Uterine smooth muscle cell (primary cell): Measurements from ENCODE around the gene DCAF11. TPM values are rescaled to one million over a fixed set of nuclear protein-coding genes. Genes with fewer than 3 reads are reported as not detected.

Experiments
- total RNA-seq: library from RNA; depleted of rRNA; stranded (reverse); fragments of >200 nt; gene quantifications from 2 replicates; pipeline ENCODE4 v1.2.3, GENCODE V29; 2014

DCAF11 gene
- total RNA-seq, result 56.0 and 64.2 TPM in 2 replicates

DNA sequence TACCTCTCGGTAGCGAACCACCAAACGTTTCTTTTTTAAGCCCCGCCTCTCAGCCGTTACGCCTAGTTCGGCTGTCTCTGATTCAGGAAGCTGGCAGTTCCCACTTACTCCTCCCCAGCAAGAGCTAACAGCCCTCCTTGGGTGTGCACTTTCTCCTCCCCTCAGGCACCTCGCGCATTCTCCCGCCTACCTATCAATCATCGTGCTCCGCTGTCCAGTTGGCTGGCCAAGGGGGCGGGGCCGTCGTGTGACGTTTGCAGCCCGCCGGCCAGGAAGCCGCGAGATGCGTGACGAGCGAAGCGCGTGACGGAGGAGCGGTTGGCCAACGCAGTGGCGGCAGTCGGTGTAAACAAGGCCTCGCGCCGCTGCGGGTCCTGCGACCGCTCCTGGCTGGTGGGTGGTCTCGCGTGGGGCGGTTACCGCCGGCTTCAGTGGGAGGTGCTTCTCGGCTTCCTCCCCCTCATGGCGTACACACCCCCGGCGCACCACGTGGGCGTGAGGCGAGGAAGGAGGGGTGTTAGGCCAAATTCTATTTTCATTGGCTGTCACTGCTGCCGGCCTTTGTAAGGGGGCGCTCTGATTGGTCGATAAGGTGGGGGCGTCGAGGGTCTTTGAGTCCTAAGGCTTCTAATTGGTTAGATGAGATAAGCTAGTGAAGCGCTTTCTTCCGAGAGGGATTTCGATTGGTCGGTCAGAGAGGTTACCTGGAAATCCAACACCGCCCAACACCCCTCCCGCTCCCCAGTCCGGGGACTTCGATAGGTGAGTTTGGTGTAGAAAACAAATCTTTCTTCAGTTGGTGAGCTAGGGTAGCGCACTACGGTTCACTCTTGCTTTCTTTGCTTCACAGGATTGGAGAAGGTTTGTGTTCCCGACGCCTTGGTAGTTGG lies at the start of gene DCAF11, which contains the start of gene NRL:
Gene DCAF11 (plus strand): TSS at position 246 of the 890 bp plus-strand sequence. CDS start 818 bp downstream, outside the sequence.
Gene NRL (minus strand): TSS at position 418 of the 890 bp plus-strand sequence. CDS start 32,101 bp downstream, outside the sequence.

DNA sequence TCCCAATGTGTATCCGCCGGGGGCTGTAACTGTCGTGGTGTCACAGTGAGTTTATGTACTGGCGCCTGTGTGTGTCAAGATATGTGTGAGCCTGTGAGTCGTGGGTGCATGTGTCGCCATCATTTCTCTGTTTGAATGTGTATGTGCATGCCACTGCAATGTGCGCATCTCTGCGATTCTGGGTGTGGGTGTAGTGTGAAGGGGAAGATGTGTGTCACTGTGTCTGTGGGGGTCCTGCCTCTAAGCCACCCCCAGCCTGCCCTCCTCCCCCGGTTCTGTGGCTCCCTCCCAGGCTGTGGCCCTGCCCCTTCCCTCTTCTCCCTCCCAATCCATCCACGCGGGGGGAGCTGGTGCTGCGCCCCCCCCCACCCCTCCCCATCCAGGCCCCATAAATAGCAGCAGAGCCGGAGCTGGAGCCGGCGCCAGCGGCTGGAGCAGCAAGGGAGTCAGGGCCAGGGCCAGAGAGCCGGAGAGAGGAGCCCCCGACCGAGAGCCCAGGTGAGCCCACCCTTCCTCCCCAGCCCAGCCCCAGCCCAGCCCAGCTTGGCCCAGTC lies 43.4 kb upstream of the DCAF11 start, which contains the start of gene CPNE6:
Gene CPNE6 (plus strand): TSS at position 419 of the 554 bp plus-strand sequence. CDS start 1,375 bp downstream, outside the sequence.

DNA sequence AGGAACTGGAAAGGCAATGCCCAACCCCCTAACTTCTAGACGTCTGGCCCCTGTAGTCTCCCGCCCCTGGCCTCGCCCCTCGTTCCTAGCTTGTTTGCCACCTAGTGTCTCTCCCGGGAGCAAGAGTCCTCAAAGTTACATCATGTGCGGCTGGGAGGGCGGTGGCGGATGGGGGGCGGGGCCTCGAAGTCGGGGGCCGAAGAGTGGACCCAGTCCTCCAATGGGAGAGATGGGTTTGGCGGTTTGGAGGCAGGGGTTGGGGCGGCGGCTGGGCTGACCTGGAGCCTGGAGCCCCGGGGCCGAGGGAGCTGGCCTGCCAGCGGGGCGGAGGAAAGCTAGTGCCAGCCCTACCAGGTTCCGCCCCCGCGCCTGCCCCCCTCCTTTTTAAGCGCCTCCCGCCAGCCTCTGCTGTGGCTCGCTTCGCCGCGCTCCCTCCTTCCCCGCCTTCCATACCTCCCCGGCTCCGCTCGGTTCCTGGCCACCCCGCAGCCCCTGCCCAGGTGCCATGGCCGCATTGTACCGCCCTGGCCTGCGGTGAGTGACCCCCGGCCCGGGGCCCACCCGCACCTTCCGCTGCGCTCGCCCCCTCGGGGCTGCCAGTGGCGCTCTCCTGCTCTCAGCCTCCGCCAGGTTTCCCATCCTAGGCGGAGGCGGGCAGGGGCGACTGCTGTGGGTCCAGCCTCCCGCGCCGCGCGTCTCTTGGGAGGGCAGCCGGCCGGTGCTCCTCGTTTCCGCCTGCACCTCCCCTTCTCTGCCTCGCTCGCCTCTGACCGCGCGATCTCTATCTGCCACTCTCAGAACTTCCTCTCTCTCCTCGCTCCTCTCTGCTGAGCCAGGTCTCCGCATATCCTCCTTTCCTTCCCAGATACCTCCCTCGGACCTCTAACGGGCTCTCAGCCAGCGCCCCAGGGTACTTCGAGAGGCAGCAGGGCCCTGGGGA lies 20.4 kb upstream of the DCAF11 start, which contains the start of gene PCK2:
Gene PCK2 (plus strand): TSS at position 411 of the 940 bp plus-strand sequence. CDS start 95 bp downstream, at position 506.

DNA sequence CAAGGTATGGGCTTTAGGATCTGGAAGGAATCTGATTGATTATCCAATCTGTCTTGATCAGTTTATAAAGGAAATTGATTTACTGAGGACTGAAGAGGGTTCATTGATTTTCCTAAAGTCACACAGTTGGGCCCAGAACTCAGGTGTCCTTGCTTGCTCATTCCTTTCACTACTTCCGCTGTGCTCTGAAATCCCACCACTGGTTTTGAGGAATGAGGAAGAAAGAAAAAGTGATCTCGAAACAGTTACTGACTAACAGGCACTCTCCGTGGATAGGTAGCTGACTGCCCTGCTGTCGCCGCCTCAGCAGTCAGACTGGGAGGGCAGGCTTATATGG lies 15.8 kb downstream of the DCAF11 start, which contains the start of gene FITM1:
Gene FITM1 (plus strand): TSS at position 280 of the 337 bp plus-strand sequence. CDS start 905 bp downstream, outside the sequence.

DNA sequence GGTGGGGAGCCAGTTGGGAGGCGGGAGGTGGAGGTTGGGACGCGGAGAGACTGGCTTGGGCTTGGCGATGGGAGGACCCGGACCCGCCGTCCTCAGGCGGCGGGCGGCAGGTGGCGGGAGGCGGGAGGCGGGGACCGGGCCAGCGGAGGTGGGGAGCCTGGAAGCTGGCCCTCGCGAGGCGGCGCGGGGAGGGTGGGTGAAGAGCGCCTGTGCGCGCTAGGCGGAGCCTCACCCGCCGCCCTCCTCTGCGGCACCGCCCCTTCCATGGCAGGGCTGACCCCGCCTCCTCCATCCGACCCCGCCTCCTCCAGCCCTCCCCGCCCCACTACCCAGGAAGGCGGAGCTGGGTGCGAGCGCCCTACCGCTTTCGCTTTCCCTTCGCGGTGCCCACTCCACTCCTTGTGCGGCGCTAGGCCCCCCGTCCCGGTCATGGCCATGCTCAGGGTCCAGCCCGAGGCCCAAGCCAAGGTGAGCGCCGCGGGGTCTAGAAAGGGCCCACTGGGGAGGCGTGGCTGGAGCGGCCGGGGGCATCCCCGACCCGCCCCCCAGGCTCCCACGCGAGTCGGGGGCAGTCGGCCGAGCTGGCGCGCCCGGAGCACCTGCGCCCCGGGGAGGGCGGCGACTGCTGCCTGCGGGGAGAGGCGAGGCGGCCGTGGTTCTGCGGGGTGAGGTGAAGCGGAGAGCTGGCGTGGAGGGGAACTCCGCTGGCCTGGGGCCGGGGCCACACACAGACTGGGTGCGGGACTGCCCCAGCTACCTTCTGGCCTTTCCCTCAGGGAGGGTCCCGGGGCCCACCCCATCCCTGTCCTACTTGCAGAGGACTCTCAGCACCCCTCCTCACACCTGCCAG lies 21.5 kb downstream of the DCAF11 start, which contains the start of gene PSME1:
Gene PSME1 (plus strand): TSS at position 361 of the 850 bp plus-strand sequence. CDS start 69 bp downstream, at position 430.

DNA sequence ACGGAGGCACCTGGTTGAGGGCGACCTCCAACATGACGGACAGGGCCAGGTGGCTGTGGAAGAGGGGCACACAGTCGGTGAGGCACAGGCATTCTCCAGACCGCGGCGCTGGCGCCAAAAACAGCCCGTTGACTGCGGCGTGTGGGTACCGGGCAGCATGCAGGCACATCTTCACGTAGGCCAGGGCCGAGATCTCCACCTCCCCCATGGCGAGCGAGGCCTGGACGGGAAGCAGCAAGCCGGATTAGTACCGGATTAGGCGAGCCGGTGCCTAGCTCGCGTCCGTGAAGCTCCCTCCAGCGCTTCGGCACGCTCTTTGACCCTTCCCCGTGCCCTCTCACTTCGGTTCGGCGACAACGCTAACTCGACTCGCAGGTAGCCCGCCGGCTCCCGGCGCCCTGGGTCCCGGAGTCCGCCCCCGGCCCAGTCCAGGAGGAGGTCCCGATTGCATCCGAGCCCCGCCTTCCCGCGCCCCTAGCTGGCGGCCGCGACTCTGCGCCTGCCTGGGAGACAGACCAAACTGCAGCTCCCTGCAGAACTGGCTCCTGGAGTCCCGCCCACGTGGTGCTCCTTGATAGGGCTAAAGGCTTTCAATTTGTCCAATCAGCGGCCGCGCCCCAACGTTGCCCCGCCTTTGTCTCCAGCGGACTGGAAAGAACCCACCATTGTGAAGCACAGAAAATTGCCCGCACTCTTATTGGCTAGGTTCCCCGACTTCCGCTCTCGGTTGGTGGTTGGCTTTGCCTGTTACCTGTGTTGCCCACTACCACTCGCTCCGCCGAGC lies 26.7 kb downstream of the DCAF11 start, which contains the start of gene EMC9:
Gene EMC9 (minus strand): TSS at position 495 of the 784 bp plus-strand sequence. CDS start 287 bp downstream, at position 208.

DNA sequence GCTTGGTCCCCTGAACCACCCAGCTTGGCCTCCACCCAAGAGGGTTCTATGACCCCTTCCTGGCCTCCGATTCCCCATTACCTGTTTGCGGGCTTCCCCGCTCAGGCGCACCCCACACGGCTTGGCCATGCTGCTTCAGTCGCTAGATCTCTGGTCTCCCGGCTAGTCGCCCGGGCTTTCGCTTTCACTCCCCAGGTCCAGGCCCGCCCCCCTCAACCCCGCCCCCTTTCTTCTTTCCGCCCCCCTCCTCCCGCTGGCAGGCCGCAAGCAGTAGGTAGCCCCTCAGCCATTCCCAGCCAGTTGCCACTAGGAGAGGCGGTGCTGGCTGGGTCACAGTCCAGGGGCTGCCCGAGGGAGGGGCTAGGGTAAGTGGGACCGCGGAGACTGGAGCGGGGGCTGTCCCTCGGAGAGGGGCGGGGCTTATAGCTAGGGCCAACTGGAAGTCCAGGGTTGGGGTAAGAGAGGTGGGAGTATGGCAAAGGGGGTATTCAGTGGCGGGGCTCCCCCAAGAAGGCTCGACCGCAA lies 31.9 kb downstream of the DCAF11 start, which contains the start of gene PSME2:
Gene PSME2 (minus strand): TSS at position 158 of the 525 bp plus-strand sequence. CDS start 29 bp downstream, at position 129.

DNA sequence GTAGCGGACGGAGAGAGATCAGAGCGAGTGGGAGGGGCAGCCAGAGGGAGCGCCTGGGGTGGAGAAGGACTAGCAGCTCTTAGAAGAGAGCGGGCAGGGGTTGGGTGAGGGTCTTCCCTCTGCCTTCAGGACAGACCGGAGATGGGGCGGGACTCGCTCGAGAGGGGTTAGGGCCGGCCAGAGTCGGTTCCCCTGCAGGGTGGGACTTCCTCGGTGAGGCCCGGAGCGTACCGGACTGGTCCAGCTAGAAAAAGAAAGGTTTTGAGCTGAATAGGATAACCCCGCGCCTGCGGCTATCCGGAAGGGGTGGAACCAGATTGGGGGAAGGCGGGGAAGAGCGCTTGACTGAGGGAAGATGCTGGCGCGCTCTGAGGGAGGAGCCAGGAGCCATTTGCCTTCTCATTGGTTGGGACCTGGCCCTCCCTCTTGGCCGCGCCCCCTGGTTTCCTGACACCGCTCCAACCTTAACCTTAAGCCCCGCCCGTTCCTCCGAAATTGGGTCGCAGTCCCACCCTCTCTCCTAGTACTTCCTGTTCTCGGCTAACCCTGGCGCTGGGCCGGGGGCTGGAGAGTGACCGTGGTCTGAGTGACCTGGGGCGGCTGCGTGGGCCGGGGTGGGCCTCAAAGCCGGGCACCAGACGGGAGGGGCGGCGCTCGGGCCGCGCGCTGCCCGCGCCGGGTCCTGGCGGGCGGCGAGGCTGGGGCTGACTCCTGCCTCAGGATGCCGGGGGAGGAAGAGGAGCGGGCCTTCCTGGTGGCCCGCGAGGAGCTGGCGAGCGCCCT lies 32.6 kb downstream of the DCAF11 start, which contains the start of gene RNF31:
Gene RNF31 (plus strand): TSS at position 521 of the 783 bp plus-strand sequence. CDS start 201 bp downstream, at position 722.

DNA sequence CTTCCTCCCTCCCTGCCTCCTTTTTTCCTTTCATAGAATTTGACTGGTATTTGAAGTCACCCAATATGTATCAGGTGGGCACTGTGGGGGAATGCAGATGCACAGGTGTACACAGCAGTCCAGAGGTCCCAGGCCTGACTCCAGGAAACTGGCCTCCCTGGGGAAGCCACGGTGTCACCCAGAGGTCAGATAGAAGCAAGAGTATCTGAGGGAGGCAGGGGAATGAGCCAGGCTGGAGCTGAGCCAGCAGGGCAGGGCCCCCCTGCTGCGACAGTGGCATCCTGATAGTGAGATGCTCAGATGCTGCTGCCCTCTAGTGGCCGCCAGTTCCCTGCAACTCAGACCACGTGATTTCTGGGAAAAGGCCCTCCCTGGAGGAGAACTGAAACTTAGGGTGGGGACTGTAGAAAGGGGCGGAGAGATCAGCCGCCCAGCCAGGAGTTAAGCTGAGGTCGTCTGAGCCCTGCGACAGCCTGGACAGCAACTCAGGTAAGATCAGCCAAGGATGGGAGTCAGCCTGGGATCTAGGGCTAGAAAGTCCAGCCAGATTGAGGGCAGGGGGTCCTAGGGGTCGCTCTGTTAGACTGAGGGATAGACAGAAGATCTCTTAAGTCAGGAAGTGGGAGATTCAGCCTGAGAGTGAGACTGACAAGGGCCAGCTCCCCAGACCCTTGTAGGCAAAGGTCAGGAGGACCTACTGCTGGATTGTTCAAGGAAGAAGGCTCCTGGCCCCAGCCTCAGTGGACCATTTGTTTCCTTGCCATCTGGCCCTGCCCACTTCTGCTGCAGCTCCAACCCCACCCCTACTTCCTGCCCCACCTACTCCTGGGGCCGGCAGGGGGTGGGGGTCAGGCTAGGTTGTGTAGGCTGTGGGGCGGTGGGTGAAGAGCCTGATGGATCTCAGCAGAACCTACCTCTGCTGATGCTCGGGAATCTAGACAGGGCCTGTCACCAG lies 46.5 kb downstream of the DCAF11 start, which contains the start of gene IRF9:
Gene IRF9 (plus strand): TSS at position 416 of the 955 bp plus-strand sequence. CDS start 880 bp downstream, outside the sequence.

DNA sequence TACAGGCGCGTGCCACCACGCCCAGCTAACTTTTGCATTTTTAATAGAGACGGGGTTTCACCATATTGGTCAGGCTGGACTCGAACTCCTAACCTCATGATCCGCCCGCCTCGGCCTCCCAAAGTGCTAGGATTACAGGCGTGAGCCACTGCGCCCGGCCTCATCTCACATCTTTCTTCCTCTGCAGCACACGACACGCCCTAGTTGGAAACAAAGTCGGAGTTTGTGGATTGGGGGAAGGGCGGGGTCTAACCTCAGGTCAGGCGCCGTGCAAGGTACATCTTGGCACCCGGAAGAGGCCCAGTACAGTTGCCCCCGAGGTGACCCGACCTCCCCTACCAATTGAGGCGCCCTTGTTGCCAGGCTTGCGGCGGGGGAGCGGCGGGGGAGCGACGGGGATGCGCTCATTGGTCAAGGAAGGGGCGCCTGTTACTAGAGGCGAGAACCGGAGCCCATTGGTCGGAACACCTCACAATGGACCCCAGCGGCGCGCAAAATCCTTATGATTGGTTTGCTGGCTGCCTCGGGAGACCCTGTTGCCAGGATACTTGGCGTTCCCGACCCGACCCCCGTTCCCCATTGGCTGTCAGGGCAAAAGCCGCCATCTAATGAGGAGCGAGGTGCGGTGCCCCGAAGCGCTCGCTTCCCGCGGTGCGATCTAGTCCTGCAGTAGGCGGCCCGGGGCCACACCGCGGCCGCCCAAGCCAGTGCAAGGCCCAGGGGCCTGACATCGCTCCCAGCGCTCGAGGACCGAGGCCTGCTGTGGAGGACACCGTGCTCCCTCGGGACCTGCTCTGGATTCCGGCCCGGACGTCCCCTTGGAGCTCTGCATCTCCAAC lies 57.1 kb downstream of the DCAF11 start, which contains the start of gene REC8:
Gene REC8 (plus strand): TSS at position 659 of the 839 bp plus-strand sequence. CDS start 473 bp downstream, outside the sequence.

Other genes starting within 250 kb of the DCAF11 start
- 31.2 and 47.7 TPM in 2 replicates for gene DHRS4, start 161.0 kb upstream of the DCAF11 start, total RNA-seq
- 11.6 and 14.9 TPM in 2 replicates for gene DHRS4L2, start 125.8 kb upstream of the DCAF11 start, total RNA-seq
- gene CARMIL3, start 62.8 kb upstream of the DCAF11 start, total RNA-seq, result under 0.01 and 0.12 TPM in 2 replicates
- not detected in 2 replicates for gene CPNE6, start 43.2 kb upstream of the DCAF11 start, total RNA-seq
- 40.1 and 60.2 TPM in 2 replicates for gene PCK2, start 20.5 kb upstream of the DCAF11 start, total RNA-seq
- 0.55 and 1.00 TPM in 2 replicates for gene NRL, start 172 bp downstream of the DCAF11 start, total RNA-seq
- gene FITM1, start 15.9 kb downstream of the DCAF11 start, total RNA-seq, result 0.37 TPM in 1 of 2 replicates, not detected in the other
- gene PSME1, start 21.4 kb downstream of the DCAF11 start, total RNA-seq, result 69.7 and 121 TPM in 2 replicates
- gene EMC9, start 26.8 kb downstream of the DCAF11 start, total RNA-seq, result 20.0 and 34.6 TPM in 2 replicates
- 111 and 120 TPM in 2 replicates for gene PSME2, start 31.8 kb downstream of the DCAF11 start, total RNA-seq
- 40.7 and 44.7 TPM in 2 replicates for gene RNF31, start 32.7 kb downstream of the DCAF11 start, total RNA-seq
- 68.6 and 80.1 TPM in 2 replicates for gene IRF9, start 46.5 kb downstream of the DCAF11 start, total RNA-seq
- 0.87 and 1.1 TPM in 2 replicates for gene REC8, start 57.3 kb downstream of the DCAF11 start, total RNA-seq
- 47.9 and 71.6 TPM in 2 replicates for gene IPO4, start 74.0 kb downstream of the DCAF11 start, total RNA-seq
- 74.9 and 79.5 TPM in 2 replicates for gene TM9SF1, start 80.7 kb downstream of the DCAF11 start, total RNA-seq
- 0.11 TPM in 1 of 2 replicates, not detected in the other for gene TSSK4, start 90.9 kb downstream of the DCAF11 start, total RNA-seq
- gene CHMP4A, start 98.7 kb downstream of the DCAF11 start, total RNA-seq, result 32.7 and 38.6 TPM in 2 replicates
- 18.9 and 23.2 TPM in 2 replicates for gene MDP1, start 101.3 kb downstream of the DCAF11 start, total RNA-seq
- 163 and 222 TPM in 2 replicates for gene NEDD8, start 117.6 kb downstream of the DCAF11 start, total RNA-seq
- gene GMPR2, start 118.2 kb downstream of the DCAF11 start, total RNA-seq, result 57.1 and 69.0 TPM in 2 replicates
- gene TINF2, start 127.8 kb downstream of the DCAF11 start, total RNA-seq, result 59.9 and 69.5 TPM in 2 replicates
- gene TGM1, start 148.4 kb downstream of the DCAF11 start, total RNA-seq, result 0.25 and 0.55 TPM in 2 replicates
- 17.9 and 28.6 TPM in 2 replicates for gene RABGGTA, start 156.8 kb downstream of the DCAF11 start, total RNA-seq
- 13.3 and 19.2 TPM in 2 replicates for gene DHRS1, start 185.0 kb downstream of the DCAF11 start, total RNA-seq
- 22.6 and 29.0 TPM in 2 replicates for gene NOP9, start 185.1 kb downstream of the DCAF11 start, total RNA-seq
- 1.6 and 2.9 TPM in 2 replicates for gene CIDEB, start 193.2 kb downstream of the DCAF11 start, total RNA-seq
- gene LTB4R2, start 195.4 kb downstream of the DCAF11 start, total RNA-seq, result 3.7 and 3.8 TPM in 2 replicates
- gene LTB4R, start 196.7 kb downstream of the DCAF11 start, total RNA-seq, result 1.2 and 1.5 TPM in 2 replicates
- 5.1 and 8.1 TPM in 2 replicates for gene ADCY4, start 220.3 kb downstream of the DCAF11 start, total RNA-seq
- 0.50 and 1.00 TPM in 2 replicates for gene RIPK3, start 225.2 kb downstream of the DCAF11 start, total RNA-seq